ENCODE measurements around the gene DENND6B.

DNA sequence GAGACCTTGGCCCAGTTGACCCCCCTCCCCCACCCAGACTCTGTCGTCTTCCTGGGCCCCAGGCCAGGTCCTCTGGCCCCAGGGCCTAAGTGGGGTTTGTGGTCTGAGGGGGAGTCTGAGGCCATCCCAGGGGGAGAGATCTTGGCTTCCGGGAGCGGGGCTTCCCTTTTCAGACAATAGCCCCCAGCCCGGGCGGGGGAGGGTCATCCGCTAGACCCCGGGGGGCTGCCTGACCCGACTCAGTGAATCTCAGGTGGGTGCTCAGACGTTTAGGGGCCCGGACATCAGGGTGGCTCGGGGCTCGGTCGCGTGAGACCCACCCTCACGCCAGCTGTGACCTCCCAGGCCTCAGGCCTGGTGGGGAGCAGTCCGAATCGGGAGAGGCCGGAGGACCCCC is 57.2 kb downstream of the DENND6B start:
- TF ChIP-seq, protein P1, sequence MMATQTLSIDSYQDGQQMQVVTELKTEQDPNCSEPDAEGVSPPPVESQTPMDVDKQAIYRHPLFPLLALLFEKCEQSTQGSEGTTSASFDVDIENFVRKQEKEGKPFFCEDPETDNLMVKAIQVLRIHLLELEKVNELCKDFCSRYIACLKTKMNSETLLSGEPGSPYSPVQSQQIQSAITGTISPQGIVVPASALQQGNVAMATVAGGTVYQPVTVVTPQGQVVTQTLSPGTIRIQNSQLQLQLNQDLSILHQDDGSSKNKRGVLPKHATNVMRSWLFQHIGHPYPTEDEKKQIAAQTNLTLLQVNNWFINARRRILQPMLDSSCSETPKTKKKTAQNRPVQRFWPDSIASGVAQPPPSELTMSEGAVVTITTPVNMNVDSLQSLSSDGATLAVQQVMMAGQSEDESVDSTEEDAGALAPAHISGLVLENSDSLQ (IDR thresholded peaks at IDR 0.05): no peak
- TF ChIP-seq BHLHE40 (IDR thresholded peaks at IDR 0.05; ENCODE audit: borderline replicate concordance) (no peak), ARNT (IDR thresholded peaks at IDR 0.05) (no peak), NFRKB (IDR thresholded peaks at IDR 0.05) (no peak)
